ES-I3 (cell line): ENCODE results near the gene GPX8.

ENCODE experiments used
- H3K36me3 ChIP-seq: 2 replicates; pipeline ENCODE4 v1.6.1; 2013; ENCODE audit warnings: mild to moderate bottlenecking, low read length, control low read depth, moderate library complexity; ENCODE audit not compliant: insufficient read depth
- H3K4me1 ChIP-seq: 2 replicates; pipeline ENCODE4 v1.6.1; 2013; ENCODE audit warnings: mild to moderate bottlenecking, control low read depth, low read length; ENCODE audit not compliant: insufficient read depth
- H3K9ac ChIP-seq: 2 replicates; pipeline ENCODE4 v1.6.1; 2013; ENCODE audit warnings: low read depth, mild to moderate bottlenecking, low read length, moderate library complexity
- H3K9me3 ChIP-seq: 2 replicates; pipeline ENCODE4 v1.6.1; 2013; ENCODE audit warnings: mild to moderate bottlenecking, low read length, moderate library complexity; ENCODE audit not compliant: control insufficient read depth, insufficient read depth

The GPX8 gene

GRCh38 chr5:55188656-55189540 lies 28.9 kb downstream of the GPX8 start:
- Histone ChIP-seq H3K36me3 (no peaks in the 10 kb centered on the region), H3K9ac (no peak overlapping the region), H3K4me1 (no peaks in the 10 kb centered on the region), H3K9me3 (no peaks in the 10 kb centered on the region)

GRCh38 chr5:55191165-55191564 lies 31.2 kb downstream of the GPX8 start:
- Histone ChIP-seq H3K9me3 (no peaks in the 10 kb centered on the region), H3K9ac (no peak overlapping the region), H3K36me3 (no peaks in the 10 kb centered on the region), H3K4me1 (no peaks in the 10 kb centered on the region)

- H3K4me1 ChIP-seq: no peaks in the 10 kb centered on the region
- H3K36me3 ChIP-seq: no peaks in the 10 kb centered on the region
- H3K9ac ChIP-seq: no peak overlapping the region
- H3K9me3 ChIP-seq: no peaks in the 10 kb centered on the region
These were observed 45.0 kb downstream of the GPX8 start for GRCh38 chr5:55205001-55205400.

- H3K4me1 ChIP-seq: no peaks in the 10 kb centered on the region
- H3K9ac ChIP-seq: no peak overlapping the region
- H3K36me3 ChIP-seq: no peaks in the 10 kb centered on the region
- no peaks in the 10 kb centered on the region for H3K9me3 ChIP-seq
These were observed 51.4 kb downstream of the GPX8 start for GRCh38 chr5:55211184-55211874.
